ENCODE data around the gene PSD4.
"Not testable (repeated sequence)": the region's sequence is repeated elsewhere in the genome, so short reads cannot be mapped to it uniquely, and the experiment has no call there.

Gene PSD4

GRCh38 chr2:113226462-113226861 lies 52.7 kb downstream of the PSD4 start:
- DNase-seq: no peak

DNA sequence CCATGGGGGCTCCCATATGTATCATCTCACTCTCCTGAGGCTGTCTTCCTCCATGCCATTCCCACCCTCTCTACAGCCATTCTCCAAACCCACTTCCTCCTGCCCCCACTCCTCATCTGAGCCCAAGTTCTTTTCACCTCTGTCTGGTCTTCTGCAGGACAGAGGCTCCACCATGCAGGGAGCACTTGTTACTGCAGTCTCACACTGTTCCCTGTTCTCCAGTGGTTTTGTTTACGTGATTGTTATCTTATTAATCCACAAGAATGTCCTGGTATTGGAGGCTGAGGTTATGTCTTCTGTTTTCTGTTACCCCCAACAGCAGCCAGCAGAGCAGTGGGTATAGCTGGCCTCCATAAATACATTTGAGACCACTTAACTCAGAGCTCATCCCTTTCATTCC lies 53.5 kb downstream of the PSD4 start:
- DNase-seq: no peak

- DNase-seq: no peak
Measured at GRCh38 chr2:113227698-113228097, 53.9 kb downstream of the PSD4 start.

DNA sequence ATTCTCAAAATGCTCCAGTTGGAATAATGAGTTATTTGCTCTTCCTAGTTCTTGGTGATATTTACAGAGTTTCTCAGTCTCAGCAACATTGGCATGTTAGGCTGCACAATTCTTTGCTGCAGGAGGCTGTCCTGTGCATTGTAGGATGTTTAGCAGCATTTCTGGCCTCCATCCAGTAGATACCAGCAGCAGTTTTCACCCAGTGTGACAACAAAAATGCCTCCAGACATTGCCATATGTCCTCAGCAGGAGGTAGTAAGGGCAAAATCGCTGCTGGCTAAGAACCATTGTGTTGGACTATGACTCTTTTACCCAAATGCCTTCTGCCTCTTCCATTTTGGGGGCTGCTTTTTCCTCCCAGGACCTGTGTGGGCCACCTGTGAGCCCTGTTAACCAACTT lies 54.6 kb downstream of the PSD4 start:
- no peak for DNase-seq

- no peak for DNase-seq
Measured at GRCh38 chr2:113228991-113229716, 55.4 kb downstream of the PSD4 start.

GRCh38 chr2:113229795-113230194 lies 56.0 kb downstream of the PSD4 start:
- DNase-seq: no peak

DNA sequence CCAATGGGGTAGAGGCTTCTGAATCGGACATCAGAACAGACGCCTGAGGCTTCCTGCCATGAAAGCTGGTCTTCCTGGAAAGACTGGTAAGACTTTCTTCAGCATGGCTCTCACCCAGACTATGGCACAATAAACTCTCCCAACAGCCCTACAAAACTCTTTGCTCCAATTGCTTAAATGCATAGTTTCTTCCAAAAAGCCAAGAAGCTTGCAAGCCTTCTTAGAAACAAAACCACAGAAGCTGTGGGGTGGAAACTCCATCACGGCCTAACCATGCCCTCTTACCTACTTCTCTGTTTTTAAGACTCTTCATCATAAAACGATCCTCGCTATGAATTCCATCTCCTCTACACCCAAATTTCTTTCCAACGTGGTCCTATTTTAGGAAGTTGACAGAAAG lies 56.8 kb downstream of the PSD4 start:
- DNase-seq: no peak

DNA sequence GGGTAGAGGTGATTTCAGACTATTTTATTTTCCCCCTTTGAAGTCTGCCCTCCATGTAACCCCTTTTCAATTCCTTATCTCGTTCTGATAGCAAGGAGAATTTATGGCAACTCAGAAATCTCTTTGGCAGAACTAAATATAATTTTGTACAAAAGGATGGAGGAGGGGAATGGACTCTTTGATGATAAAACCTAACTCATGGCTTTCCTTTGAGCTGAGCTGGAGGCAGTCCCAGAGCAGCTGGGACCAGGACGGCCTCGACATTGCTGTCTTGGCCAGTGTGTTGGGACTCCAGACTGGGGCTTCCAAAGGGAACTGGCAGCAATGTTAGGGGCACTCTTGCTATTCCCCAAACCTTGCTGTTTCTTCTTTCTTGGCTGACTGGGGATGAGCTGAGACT lies 57.3 kb downstream of the PSD4 start:
- DNase-seq: no peak

GRCh38 chr2:113232123-113232522 lies 58.4 kb downstream of the PSD4 start:
- no peak for DNase-seq

- no peak for DNase-seq
Measured at GRCh38 chr2:113232740-113233139, 59.0 kb downstream of the PSD4 start.

DNA sequence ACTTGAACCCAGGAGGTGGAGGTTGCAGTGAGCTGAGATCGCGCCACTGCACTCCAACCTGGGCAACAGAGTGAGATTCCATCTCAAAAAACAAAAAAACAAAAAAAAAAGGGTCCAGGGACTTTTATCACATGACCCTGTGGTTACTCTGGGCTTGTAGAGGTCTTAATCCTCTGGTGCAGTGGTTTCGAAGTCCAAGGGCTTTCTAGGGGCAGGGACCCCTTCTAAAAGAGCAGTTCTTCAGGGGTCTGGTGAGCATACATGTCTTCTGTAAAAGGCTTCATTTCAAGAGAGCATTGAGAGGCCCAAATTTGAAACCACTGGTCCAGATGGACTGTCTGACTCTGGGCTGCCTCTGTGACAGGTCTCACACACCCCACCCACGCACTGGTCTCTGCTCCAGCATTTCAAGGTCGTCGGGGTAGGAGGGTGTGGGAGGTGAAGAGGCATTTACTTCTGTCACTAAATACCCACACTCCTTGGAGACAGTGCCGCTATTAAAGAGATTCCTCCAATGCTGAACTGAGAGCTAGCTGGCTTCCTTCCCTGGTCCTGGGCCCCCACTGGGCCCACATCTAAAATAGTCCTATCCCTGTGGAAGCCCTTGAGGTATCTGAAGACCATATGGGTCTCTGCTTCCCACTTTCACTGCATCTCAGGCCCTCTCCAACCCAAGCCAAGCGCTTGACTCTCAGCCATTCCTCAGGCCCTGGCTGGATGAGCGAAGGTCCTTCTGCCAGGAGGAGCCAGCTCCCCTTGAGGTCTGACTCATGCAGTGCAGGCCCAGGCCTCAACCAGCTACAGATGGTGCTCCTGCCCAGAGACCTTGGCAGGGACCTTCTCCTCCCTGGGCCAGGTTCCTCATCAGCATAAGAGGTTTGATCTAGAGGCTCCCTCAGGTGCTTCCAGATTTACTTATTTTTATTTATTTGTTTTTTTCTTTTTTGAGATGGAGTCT lies 60.1 kb downstream of the PSD4 start:
- DNase-seq: no peak

DNA sequence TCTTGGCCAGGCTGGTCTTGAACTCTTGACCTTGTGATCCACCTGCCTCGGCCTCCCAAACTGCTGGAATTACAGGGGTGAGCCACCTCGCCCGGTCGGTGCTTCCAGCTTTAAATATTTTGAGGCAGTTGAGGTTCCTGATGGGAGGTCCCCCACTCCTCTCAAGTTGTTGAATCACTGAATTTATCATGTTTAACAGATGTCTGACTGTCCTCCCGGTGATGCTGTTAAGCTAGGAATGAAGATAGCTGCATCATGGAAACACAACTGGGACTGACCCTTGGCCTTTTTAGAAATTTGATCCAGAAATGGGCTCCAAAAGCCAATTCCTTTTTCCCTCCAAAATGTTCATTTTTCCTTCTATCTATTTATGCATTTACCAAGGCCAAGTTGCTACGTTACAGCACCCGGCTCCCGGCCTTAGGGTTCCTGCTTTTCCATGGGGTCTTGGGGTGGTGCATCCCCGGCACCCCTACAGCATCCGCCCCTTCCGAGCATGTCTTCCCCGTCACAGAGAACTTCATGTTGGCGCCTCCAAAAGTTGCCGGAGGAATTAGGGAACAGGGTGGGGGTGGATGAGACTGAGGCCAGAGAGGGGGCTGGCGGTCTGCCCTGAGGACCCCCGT lies 61.1 kb downstream of the PSD4 start:
- no peak for DNase-seq

DNA sequence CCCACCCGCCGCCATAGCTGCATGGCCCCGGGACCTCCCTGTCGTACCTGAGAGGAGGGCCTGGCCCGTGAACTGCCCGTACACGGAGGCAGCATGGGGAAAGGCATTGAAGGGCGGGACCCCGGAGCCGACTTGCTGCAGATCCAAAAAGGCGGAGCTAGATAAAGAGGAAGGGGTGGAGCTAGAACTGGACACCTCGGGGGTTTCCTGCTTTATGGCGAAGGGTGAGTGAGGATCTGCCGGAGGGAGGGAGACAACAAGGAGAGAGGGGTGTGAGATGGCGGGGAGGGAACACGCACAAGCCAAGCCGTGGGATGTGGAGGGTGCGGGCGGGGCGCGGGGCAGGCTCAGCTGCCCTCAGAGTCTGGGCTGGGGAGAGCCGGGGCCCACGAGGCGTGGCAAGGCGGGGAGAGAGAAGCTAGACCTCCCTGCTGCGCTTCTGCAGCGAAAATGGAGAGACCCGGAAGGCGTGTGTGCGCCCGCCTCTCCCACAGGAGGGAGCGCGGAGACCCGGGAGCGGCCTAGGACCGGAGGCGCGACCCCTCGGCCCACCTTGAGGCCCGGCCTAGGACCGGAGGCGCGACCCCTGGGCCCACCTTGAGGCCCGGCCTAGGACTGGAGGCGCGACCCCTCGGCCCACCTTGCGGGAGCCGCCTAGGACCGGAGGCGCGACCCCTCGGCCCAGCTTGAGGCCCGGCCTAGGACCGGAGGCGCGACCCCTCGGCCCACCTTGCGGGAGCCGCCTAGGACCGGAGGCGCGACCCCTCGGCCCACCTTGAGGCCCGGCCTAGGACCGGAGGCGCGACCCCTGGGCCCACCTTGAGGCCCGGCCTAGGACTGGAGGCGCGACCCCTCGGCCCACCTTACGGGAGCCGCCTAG lies 61.8 kb downstream of the PSD4 start:
- not testable (repeated sequence) for DNase-seq

- no peak for DNase-seq
Measured at GRCh38 chr2:113236367-113237159, 62.8 kb downstream of the PSD4 start.

DNA sequence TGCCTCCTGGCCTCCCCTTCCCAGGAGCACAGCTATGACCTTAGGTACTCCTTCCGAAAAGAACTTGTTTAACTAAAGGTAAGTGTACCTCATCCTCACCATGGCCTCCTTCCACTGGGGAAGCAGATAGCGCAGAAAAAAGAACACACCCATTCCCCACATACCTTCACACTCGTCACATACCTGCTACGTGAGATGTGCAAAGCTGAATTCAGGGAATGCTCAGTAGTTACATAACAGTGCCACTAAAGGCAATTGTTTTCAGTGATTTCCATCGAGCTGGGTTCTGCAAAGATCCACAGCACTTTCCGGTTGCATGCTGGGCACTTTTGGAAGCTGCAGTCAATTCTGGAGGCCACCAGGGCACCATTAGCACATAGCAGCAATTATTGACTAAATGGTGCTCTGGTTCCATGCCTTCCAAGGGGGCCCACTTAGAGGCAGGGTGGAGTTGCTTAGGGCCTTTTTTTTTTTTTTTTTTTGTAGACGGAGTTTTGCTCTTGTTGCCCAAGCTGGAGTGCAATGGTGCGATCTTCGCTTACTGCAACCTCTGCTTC lies 63.9 kb downstream of the PSD4 start:
- no peak for DNase-seq

- no peak for DNase-seq
Measured at GRCh38 chr2:113238871-113239839, 65.4 kb downstream of the PSD4 start.

DNA sequence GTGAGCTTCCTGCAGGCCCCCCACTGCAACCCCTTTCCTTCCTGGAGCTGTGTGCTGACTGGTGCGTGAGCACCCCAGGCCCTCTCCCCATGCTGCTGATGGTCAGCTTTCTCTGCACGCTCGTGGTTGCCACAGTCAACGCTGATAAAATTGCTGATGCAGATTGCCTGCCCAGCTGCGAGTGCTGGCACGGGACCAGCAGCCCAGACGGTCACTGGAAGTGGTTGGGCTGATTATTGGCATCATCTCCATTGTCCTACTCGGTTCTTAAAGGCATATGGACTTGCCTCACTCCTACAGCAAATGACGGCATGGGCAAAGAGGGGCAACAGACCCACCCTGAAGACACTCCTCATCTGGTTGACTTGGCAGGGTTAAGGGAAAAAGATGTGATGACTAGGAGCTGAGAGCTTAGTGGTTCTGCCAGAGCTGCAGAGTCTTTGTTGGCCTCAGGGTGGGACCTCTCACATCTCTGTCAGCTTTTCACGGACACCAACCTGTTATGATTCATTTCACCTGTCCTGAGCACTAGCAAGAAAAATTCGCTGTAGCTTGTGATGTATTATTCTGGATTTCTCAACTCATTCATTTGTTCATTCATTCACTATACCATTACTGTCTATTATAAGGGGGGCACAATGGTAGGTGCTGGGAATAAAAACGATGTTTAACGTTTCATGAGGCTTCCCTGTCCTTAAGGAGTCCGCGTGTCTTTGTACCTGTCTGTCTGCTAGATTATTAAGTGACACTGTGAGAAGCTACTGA lies 66.6 kb downstream of the PSD4 start:
- DNase-seq: no peak

GRCh38 chr2:113240915-113241911 lies 67.4 kb downstream of the PSD4 start:
- DNase-seq: no peak
